HCT116 (cell line): Measurements from ENCODE around the gene PREX1. TPM values are rescaled to one million over a fixed set of nuclear protein-coding genes. Genes with fewer than 3 reads are reported as not detected.

Experiments
- ATAC-seq: fragments of 200-7000 bp; cut with Tn5 transposase; 2 replicates; pipeline ENCODE4 v1.9.1; 2020; ENCODE audit warnings: mild to moderate bottlenecking, moderate library complexity
- BruUV-seq: library from RNA; stranded (reverse); fragments of 400-500 nt; replicated peaks from 2 replicates; lab custom pipeline; 2021; lab: Mats Ljungman, UMichigan
- CTCF ChIA-PET: fragments of 300-600 bp; sonication (Branson Sonifier 250); formaldehyde crosslinking; loops from one replicate; lab custom pipeline; 2021; ENCODE audit warnings: antibody characterized with exemption; lab: Charles Lee
- POLR2A ChIA-PET: fragments of 300-600, 350-600 bp; sonication (Branson Sonifier 250); formaldehyde crosslinking; loops from one replicate; lab custom pipeline; 2021; ENCODE audit warnings: antibody characterized with exemption; lab: Charles Lee
- RAD21 ChIA-PET, 2 experiments: fragments of 300-600 bp; sonication (Branson Sonifier 250); formaldehyde crosslinking; loops; one replicate each; lab custom pipeline; 2023; ENCODE audit warnings: low total read pairs in 2 of 2; ENCODE audit not compliant: uncharacterized antibody in 2 of 2, unreplicated experiment in 2 of 2, low non-redundant PET in 1 of 2; lab: Charles Lee
- DNase-seq: peaks from one replicate; pipeline ENCODE4 v3.0.0-alpha.2; 2010; ENCODE audit warnings: low read depth, low spot score
- H2AFZ ChIP-seq: fragments of 200-600 bp; shearing (Covaris generic), sonication (generic); 2 replicates; pipeline ENCODE4 v1.6.1; 2017; ENCODE audit warnings: low read depth, mixed run types, mixed read lengths, antibody characterized with exemption, low read length; ENCODE audit not compliant: poor library complexity, severe bottlenecking
- H3K27ac ChIP-seq: 2 replicates; pipeline ENCODE4 v1.5.1; 2012; ENCODE audit warnings: low read depth, low read length
- H3K27me3 ChIP-seq: fragments of 200-600 bp; sonication (generic); 2 replicates; pipeline ENCODE4 v1.6.1; 2016; ENCODE audit warnings: mixed run types, low read length, mixed read lengths; ENCODE audit not compliant: insufficient read depth
- H3K36me3 ChIP-seq, 2 experiments: fragments of 200-500 bp in 1 of 2; fragments of 200-600 bp in 1 of 2; sonication (Bioruptor generic) in 1 of 2; sonication (generic) in 1 of 2; 2 replicates each; pipeline versions ENCODE4 v1.5.1 to v1.6.1; 2014 to 2016; ENCODE audit warnings: low read length in 2 of 2, inconsistent platforms in 1 of 2, mixed read lengths in 1 of 2, mixed run types in 1 of 2; ENCODE audit not compliant: insufficient read depth in 2 of 2, control insufficient read depth in 1 of 2
- H3K4me1 ChIP-seq, 2 experiments: fragments of 200-600 bp in 1 of 2; sonication (generic) in 1 of 2; 2 replicates each; pipeline versions ENCODE4 v1.5.1 to v1.6.1; 2012 to 2017; ENCODE audit warnings: low read length in 2 of 2, inconsistent platforms in 1 of 2, mild to moderate bottlenecking in 1 of 2, mixed read lengths in 1 of 2, mixed run types in 1 of 2, moderate library complexity in 1 of 2; ENCODE audit not compliant: insufficient read depth in 2 of 2, control insufficient read depth in 1 of 2
- H3K4me2 ChIP-seq: fragments of 200-600 bp; sonication (generic); 2 replicates; pipeline ENCODE4 v1.6.1; 2017; ENCODE audit warnings: mixed run types, low read length, mixed read lengths
- H3K4me3 ChIP-seq, 2 experiments: fragments of 200-600 bp in 1 of 2; sonication (generic) in 1 of 2; replicated peaks in 1 of 2; 2 replicates each; pipeline ENCODE4 v1.5.1; 2011 to 2016; ENCODE audit warnings: low read length in 2 of 2, control low read depth in 1 of 2, low read depth in 1 of 2, mild to moderate bottlenecking in 1 of 2, mixed read lengths in 1 of 2, mixed run types in 1 of 2
- H3K79me2 ChIP-seq: fragments of 200-600 bp; sonication (generic); 2 replicates; pipeline ENCODE4 v1.6.1; 2017; ENCODE audit warnings: mild to moderate bottlenecking, mixed run types, low read length, moderate library complexity, mixed read lengths; ENCODE audit not compliant: insufficient read depth
- H3K9ac ChIP-seq: fragments of 200-600 bp; sonication (generic); 2 replicates; pipeline ENCODE4 v1.6.1; 2016; ENCODE audit warnings: low read length, mixed read lengths
- H3K9me2 ChIP-seq: fragments of 200-600 bp; sonication (generic), shearing (Covaris generic); 2 replicates; pipeline ENCODE4 v1.6.1; 2017; ENCODE audit warnings: mixed run types, mild to moderate bottlenecking, moderate library complexity; ENCODE audit not compliant: insufficient read depth
- H3K9me3 ChIP-seq, 2 experiments: fragments of 200-500 bp in 1 of 2; fragments of 200-600 bp in 1 of 2; sonication (Bioruptor generic) in 1 of 2; sonication (generic) in 1 of 2; 2 replicates each; pipeline ENCODE4 v1.6.1; 2014 to 2017; ENCODE audit warnings: low read length in 2 of 2, mixed read lengths in 2 of 2, inconsistent platforms in 1 of 2, low read depth in 1 of 2, mild to moderate bottlenecking in 1 of 2, mixed run types in 1 of 2, moderate library complexity in 1 of 2; ENCODE audit not compliant: control insufficient read depth in 1 of 2, insufficient read depth in 1 of 2
- H4K20me1 ChIP-seq: fragments of 200-600 bp; sonication (generic), shearing (Covaris generic); 2 replicates; pipeline ENCODE4 v1.6.1; 2017; ENCODE audit warnings: mixed run types, mild to moderate bottlenecking, moderate library complexity; ENCODE audit not compliant: insufficient read depth
- ATF3 ChIP-seq: IDR thresholded peaks from 2 replicates; pipeline ENCODE4 v1.6.1; 2012
- CEBPB ChIP-seq: IDR thresholded peaks from 2 replicates; pipeline ENCODE4 v1.6.1; 2012; ENCODE audit warnings: low read depth
- CTCF ChIP-seq, 3 experiments: fragments of 200-600 bp in 1 of 3; sonication (generic) in 1 of 3; IDR thresholded peaks in 2 of 3; conservative IDR thresholded peaks in 1 of 3; 2 replicates each; pipeline ENCODE4 v1.5.1; 2012 to 2017; ENCODE audit warnings: low read depth in 2 of 3, low read length in 2 of 3, antibody characterized with exemption in 1 of 3, borderline replicate concordance in 1 of 3, control low read depth in 1 of 3, mild to moderate bottlenecking in 1 of 3, mixed read lengths in 1 of 3, mixed run types in 1 of 3, moderate library complexity in 1 of 3; ENCODE audit not compliant: insufficient read depth in 1 of 3
- ELF1 ChIP-seq: IDR thresholded peaks from 2 replicates; pipeline ENCODE4 v1.6.1; 2012; ENCODE audit warnings: low read depth, borderline replicate concordance
- EZH2phosphoT487 ChIP-seq: fragments of 200-600 bp; IDR thresholded peaks from 2 replicates; pipeline ENCODE4 v1.6.1; 2018; ENCODE audit warnings: antibody characterized with exemption, borderline replicate concordance
- MAX ChIP-seq: IDR thresholded peaks from 2 replicates; pipeline ENCODE4 v1.6.1; 2012
- POLR2A ChIP-seq: IDR thresholded peaks from 2 replicates; pipeline ENCODE4 v1.7.0; 2011; ENCODE audit warnings: borderline replicate concordance; ENCODE audit not compliant: insufficient read depth, insufficient read length; ENCODE audit errors: extremely low read depth
- POLR2AphosphoS5 ChIP-seq: IDR thresholded peaks from 2 replicates; pipeline ENCODE4 v1.6.1; 2011; ENCODE audit warnings: mild to moderate bottlenecking, low read depth, low read length, moderate library complexity
- RAD21 ChIP-seq: IDR thresholded peaks from 2 replicates; pipeline ENCODE4 v1.6.1; 2012; ENCODE audit warnings: low read depth, mild to moderate bottlenecking
- SP1 ChIP-seq: IDR thresholded peaks from 2 replicates; pipeline ENCODE4 v1.6.1; 2012; ENCODE audit warnings: low read depth
- SRF ChIP-seq: IDR thresholded peaks from 2 replicates; pipeline ENCODE4 v1.6.1; 2012; ENCODE audit warnings: low read depth
- TCF7L2 ChIP-seq: IDR thresholded peaks from 2 replicates; pipeline ENCODE4 v1.7.0; 2011; ENCODE audit warnings: borderline replicate concordance, inconsistent platforms; ENCODE audit not compliant: insufficient read depth, insufficient read length; ENCODE audit errors: extremely low read depth
- YY1 ChIP-seq: IDR thresholded peaks from 2 replicates; pipeline ENCODE4 v1.6.1; 2011; ENCODE audit warnings: low read length, low read depth, moderate library complexity, mild to moderate bottlenecking; ENCODE audit not compliant: insufficient replicate concordance; ENCODE audit errors: extremely low read depth
- ZBTB33 ChIP-seq: IDR thresholded peaks from 2 replicates; pipeline ENCODE4 v1.6.1; 2011; ENCODE audit warnings: mild to moderate bottlenecking, low read length, moderate library complexity; ENCODE audit not compliant: insufficient replicate concordance; ENCODE audit errors: extremely low read depth
- intact Hi-C: fragments of 100-400 bp; cut with micrococcal nuclease; formaldehyde crosslinking; loops from 2 replicates; pipeline ENCODE4 v1.10.0; 2022
- total RNA-seq: library from RNA; stranded (reverse); gene quantifications from one replicate; pipeline ENCODE4 v1.2.1, GENCODE V29; 2021; ENCODE audit not compliant: unreplicated experiment

PREX1 gene
- total RNA-seq, 1 experiment from 2014 or later = 6.1 TPM

GRCh38 chr20:48626226-48626937 lies 201.4 kb downstream of the PREX1 start:
- H3K4me1 ChIP-seq = peaks cover under 1 to 5% of the 10 kb centered on the region in 2 experiments; a peak in 3 of 4 replicates
- TF ChIP-seq EZH2phosphoT487 (no peak), YY1 (no peak), CTCF (IDR thresholded peaks at IDR 0.05 in 2 of 3, conservative IDR thresholded peaks at IDR 0.05 in 1 of 3; ENCODE audit: borderline replicate concordance in 1 of 3, insufficient read depth in 1 of 3, low read depth in 2 of 3, low read length in 2 of 3) (no peak), ATF3 (no peak), ELF1 (no peak), POLR2AphosphoS5 (no peak), TCF7L2 (no peak), SP1 (no peak), ZBTB33 (no peak), CEBPB (no peak), SRF (no peak), MAX (no peak), RAD21 (no peak), POLR2A (no peak)
- TF ChIP-seq, all 23 proteins: peak for 0
- intact Hi-C loops = no loop called here
- ATAC-seq (no peak), DNase-seq (no peak)
- Histone ChIP-seq H3K36me3 (no peaks in the 10 kb centered on the region), H2AFZ (no peak overlapping the region), H3K27me3 (no peaks in the 10 kb centered on the region), H3K4me3 (no peak overlapping the region), H3K79me2 (no peaks in the 10 kb centered on the region), H3K4me2 (no peak overlapping the region), H4K20me1 (no peaks in the 10 kb centered on the region), H3K27ac (no peak overlapping the region), H3K9me2 (no peaks in the 10 kb centered on the region), H3K9me3 (no peaks in the 10 kb centered on the region), H3K9ac (no peak overlapping the region)
- RAD21 ChIA-PET = no interaction called here
- no TSS peak for BruUV-seq
- CTCF ChIA-PET = interaction anchor here (0.6 kb wide), 1 partner anchor 27 kb away, joined by 3 read pairs; no protein-coding TSS in a partner anchor
- POLR2A ChIA-PET = no interaction called here
